KOPT-K1 (cell line): ENCODE results near the gene FRRS1.

Experiments used
- H3K27ac ChIP-seq: fragments of 200-600 bp; sonication (generic); 2 replicates; pipeline ENCODE4 v1.5.1; 2016; ENCODE audit warnings: antibody characterized with exemption, mild to moderate bottlenecking, low read depth, low read length; ENCODE audit not compliant: poor library complexity, severe bottlenecking
- H3K36me3 ChIP-seq: fragments of 200-600 bp; sonication (generic); 2 replicates; pipeline ENCODE4 v1.5.1; 2017; ENCODE audit warnings: antibody characterized with exemption, mild to moderate bottlenecking, low read length, moderate library complexity; ENCODE audit not compliant: insufficient read depth
- H3K9me3 ChIP-seq: fragments of 200-600 bp; sonication (generic); 2 replicates; pipeline ENCODE4 v1.5.1; 2017; ENCODE audit warnings: antibody characterized with exemption, low read length, mild to moderate bottlenecking; ENCODE audit not compliant: insufficient read depth, poor library complexity, severe bottlenecking

FRRS1 gene

GRCh38 chr1:99685516-99686180 is 80.8 kb downstream of the FRRS1 start:
- H3K9me3 ChIP-seq, result no peaks in the 10 kb centered on the region
- H3K36me3 ChIP-seq, result no peaks in the 10 kb centered on the region
- H3K27ac ChIP-seq, result no peak overlapping the region

GRCh38 chr1:99682291-99682751 is 84.1 kb downstream of the FRRS1 start:
- Histone ChIP-seq H3K9me3 (no peaks in the 10 kb centered on the region), H3K27ac (no peak overlapping the region), H3K36me3 (no peaks in the 10 kb centered on the region)

GRCh38 chr1:99681583-99681982 is 84.9 kb downstream of the FRRS1 start:
- Histone ChIP-seq H3K36me3 (no peaks in the 10 kb centered on the region), H3K27ac (no peak overlapping the region), H3K9me3 (no peaks in the 10 kb centered on the region)

GRCh38 chr1:99680270-99680669 is 86.2 kb downstream of the FRRS1 start:
- Histone ChIP-seq H3K9me3 (no peaks in the 10 kb centered on the region), H3K27ac (no peak overlapping the region), H3K36me3 (no peaks in the 10 kb centered on the region)

GRCh38 chr1:99677416-99677815 is 89.0 kb downstream of the FRRS1 start:
- Histone ChIP-seq H3K36me3 (no peaks in the 10 kb centered on the region), H3K27ac (no peak overlapping the region), H3K9me3 (no peaks in the 10 kb centered on the region)

- Histone ChIP-seq H3K36me3 (no peaks in the 10 kb centered on the region), H3K27ac (no peak overlapping the region), H3K9me3 (no peaks in the 10 kb centered on the region)
Observed at GRCh38 chr1:99676876-99677275, 89.6 kb downstream of the FRRS1 start.

GRCh38 chr1:99675994-99676393 is 90.4 kb downstream of the FRRS1 start:
- Histone ChIP-seq H3K36me3 (no peaks in the 10 kb centered on the region), H3K9me3 (no peaks in the 10 kb centered on the region), H3K27ac (no peak overlapping the region)

- Histone ChIP-seq H3K27ac (no peak overlapping the region), H3K9me3 (no peaks in the 10 kb centered on the region), H3K36me3 (no peaks in the 10 kb centered on the region)
Observed at GRCh38 chr1:99675292-99675691, 91.1 kb downstream of the FRRS1 start.

GRCh38 chr1:99674115-99675064 is 92.0 kb downstream of the FRRS1 start:
- Histone ChIP-seq H3K36me3 (no peaks in the 10 kb centered on the region), H3K9me3 (no peaks in the 10 kb centered on the region), H3K27ac (no peak overlapping the region)

- H3K27ac ChIP-seq, result no peak overlapping the region
- no peaks in the 10 kb centered on the region for H3K9me3 ChIP-seq
- H3K36me3 ChIP-seq, result no peaks in the 10 kb centered on the region
Observed at GRCh38 chr1:99673315-99673714, 93.1 kb downstream of the FRRS1 start.

- H3K36me3 ChIP-seq, result no peaks in the 10 kb centered on the region
- H3K27ac ChIP-seq, result no peak overlapping the region
Observed at GRCh38 chr1:99672530-99673213, 93.8 kb downstream of the FRRS1 start.

GRCh38 chr1:99672038-99672437 is 94.4 kb downstream of the FRRS1 start:
- Histone ChIP-seq H3K9me3 (no peaks in the 10 kb centered on the region), H3K36me3 (no peaks in the 10 kb centered on the region), H3K27ac (no peak overlapping the region)

More at GRCh38 chr1:99672530-99673213, 93.8 kb downstream of the FRRS1 start:
- no peaks in the 10 kb centered on the region for H3K9me3 ChIP-seq

GRCh38 chr1:99670583-99670982 is 95.9 kb downstream of the FRRS1 start:
- Histone ChIP-seq H3K36me3 (no peaks in the 10 kb centered on the region), H3K27ac (no peak overlapping the region), H3K9me3 (no peaks in the 10 kb centered on the region)

- no peak overlapping the region for H3K27ac ChIP-seq
- no peaks in the 10 kb centered on the region for H3K36me3 ChIP-seq
- H3K9me3 ChIP-seq, result no peaks in the 10 kb centered on the region
Observed at GRCh38 chr1:99669821-99670220, 96.6 kb downstream of the FRRS1 start.

GRCh38 chr1:99669376-99669775 is 97.1 kb downstream of the FRRS1 start:
- Histone ChIP-seq H3K9me3 (no peaks in the 10 kb centered on the region), H3K36me3 (no peaks in the 10 kb centered on the region), H3K27ac (no peak overlapping the region)
